Measurements from ENCODE around the gene GAD2.
A peak's percentile ranks its signal among the peaks of the same experiment; 100 is the strongest.

Gene GAD2

DNA sequence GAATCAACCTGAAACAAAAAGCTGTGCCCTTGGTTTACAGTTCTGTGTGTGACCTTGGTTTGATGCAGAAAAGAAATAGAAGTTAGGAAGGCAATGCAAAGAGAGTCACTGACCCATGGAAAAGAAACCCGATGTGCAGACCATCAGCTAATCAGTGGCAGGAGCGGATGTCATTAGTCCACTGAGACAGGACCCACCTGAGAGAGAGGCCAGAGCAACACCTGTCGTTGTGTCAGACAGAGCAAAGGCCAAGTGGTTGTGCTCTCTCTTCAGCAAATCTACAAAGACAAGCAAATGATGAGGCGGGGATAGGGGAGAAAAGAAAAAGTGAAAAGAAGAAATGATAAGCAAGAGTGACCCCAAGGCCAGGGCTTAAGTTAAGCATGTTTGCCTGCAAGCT is 8.7 kb downstream of the GAD2 start:
- DNase-seq = no peak

DNA sequence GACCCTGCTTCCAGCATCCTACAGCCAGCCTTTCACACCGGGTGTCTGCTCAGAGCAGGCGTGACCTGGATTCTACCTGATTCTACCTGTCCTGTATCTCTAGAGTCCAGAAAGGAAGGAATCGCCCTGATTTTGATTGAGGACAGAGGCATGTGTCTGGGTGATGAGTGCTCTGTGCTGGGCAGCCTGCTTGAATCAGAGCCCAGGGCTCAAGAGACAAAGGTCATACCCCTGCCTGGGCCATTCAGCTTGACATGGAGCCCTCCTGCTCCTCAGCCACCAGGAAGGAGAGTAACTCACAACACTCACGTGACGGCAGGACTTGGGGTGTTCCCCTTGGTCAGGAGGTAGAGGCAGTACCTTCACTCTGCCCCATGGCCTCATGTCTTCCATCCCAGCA is 11.2 kb downstream of the GAD2 start:
- no peak for DNase-seq

DNA sequence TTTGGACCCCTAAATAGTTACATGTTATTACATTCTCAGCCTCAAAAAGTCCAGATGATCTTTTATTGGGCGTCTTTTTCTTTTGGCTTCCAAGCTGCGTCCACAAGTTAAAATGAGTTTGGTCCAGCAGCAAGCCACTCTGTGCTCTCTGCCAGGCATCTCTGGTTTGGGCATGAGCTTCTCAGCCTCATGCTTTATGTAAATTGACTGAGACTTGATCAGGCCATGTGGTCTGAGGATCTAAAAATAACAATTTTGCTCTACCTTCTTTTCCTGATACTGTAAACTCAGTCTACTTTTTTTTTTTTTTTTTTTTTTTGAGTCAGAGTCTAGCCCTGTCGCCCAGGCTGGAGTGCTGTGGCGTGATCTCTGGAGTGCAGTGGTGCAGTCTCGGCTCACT is 15.6 kb downstream of the GAD2 start:
- no peak for DNase-seq

DNA sequence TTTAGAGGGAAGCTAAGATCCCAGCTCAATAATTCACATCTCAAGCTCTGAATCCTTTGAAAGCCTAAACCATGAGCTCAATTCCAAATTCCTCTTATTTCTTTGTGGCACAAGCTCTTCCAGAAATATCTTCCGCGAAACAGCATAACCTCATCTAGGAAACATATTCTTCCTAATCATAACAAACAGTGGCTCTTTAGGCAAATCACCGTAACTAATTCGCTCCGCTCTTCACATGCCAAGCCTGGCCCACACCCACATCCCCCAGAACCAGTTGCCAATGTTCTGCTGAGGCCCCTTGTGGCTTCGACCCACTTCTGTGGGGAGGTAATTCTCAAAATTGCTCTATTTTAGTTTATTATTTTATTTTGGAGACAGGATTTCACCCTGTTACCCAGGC is 19.2 kb downstream of the GAD2 start:
- DNase-seq = no peak

DNA sequence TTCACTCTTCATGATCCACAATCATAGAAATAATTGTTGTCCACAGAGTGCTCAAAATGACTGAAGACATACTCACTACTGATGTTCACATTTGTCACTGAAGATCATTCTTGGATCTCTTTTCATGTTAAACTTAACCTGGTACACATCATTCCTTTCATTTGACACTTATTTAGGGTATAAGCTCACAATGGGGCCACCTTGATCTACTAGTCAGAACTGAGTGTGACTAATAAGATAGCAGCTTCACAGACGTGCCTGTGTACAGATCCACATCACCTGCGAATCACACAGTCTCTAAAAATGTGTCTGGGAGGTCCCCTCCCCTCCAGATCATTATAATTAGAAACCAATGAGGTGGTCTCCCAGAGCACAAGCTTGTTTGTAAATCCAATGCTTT is 21.8 kb downstream of the GAD2 start:
- no peak for DNase-seq

DNA sequence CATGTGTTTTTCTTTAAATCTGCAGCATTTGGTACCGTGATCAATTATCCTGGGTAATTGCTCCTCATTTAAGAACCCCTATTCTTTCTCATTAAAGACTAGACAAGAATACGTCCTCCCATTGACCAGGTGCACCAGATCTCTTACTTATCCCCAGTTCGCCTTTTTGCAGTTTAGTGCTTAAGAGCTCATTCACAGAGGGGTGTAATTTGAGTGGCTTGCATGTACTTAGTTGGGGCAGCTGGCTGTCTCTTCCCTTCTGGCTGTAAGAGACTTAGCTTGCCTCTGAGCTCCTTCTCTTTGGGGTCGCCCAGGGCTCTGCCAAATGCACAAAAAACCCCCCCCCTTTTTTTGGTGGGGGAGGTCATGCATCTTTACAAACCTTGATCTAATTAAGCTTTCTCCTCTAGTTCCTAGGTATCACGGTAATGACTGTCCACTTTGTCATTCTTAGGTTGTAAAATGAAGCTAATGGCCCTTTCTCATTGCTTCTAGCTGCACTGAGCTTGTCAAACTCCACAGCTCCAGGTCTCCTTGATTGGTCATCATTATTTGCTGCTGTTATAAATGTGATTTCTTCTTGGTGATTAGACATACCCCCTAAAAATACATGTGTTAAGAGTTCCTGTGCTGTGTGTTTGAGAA is 26.3 kb downstream of the GAD2 start:
- no peak for DNase-seq

DNA sequence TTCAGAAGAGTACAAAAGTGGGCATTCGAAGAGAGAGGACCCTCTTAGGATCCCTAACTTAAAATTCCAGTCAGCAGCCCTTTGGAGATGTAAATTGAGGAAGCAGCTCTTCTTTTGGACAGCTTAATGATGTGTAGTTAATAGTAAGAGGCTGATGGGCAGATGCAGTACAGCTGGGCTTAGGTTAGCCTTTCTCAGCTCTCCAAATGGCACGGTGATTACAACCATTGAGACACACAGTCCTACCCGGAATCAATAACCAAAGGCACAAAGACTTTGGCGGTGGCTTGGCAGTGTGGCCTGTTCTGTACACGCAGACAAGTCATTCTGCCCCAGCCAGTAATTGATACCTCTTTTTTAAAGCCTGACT is 26.8 kb downstream of the GAD2 start:
- no peak for DNase-seq

DNA sequence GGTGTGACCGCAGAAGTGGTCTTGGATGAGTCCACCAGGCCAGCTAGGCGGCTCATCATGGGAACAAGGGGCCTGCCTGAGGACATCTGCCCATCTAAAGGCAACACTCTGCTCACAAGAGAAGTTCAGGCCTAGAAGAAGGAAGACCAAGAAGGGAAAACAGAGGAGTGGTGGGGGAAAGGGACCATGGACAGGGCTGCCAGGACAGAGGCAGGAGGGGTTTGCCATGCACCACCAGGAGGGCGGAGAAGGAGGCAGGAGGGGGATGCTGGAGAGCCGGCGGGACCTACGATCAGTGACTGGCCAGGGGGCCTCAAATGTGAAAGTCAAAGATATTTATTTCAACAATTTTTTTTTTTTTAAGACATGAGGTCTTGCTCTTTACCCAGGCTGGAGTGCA is 33.1 kb downstream of the GAD2 start:
- no peak for DNase-seq

DNA sequence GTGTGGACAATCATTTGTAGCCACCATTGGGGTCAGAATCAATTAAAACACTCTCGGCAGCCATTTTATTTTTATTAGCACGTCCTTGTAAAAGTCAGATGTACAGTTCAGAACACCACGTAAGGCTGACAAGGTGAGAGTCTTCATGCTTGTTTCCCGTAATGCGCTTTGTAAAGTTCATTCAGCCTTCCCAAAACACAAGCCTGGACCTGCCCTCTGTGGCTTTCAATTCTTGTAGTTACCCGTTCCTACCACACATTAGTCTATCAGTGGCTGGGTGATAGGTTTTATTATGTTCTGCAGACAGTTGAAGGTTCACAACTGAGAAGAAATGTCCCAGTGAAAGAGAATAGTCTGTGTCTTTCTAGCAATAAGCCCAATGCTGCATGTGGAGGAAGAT is 35.4 kb downstream of the GAD2 start:
- DNase-seq = no peak

DNA sequence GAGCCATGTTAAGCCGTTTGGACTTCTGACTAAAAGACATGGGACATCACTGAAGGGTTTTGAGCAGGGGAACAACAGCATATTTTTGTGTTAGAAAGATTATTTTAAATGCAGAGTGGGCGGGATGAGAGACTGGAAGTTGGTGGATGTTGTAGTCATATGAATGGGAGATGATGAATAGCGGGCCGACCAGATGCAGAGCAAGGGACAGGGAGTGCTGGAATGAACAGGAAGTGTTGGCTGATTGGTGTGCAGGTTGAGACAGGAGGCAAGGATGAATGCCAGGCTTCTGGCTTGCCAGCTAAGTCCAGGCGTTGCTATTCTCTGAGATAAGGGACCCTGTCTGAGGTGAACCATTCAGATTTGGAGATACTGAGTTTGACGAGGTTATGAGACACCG is 38.0 kb downstream of the GAD2 start:
- no peak for DNase-seq

DNA sequence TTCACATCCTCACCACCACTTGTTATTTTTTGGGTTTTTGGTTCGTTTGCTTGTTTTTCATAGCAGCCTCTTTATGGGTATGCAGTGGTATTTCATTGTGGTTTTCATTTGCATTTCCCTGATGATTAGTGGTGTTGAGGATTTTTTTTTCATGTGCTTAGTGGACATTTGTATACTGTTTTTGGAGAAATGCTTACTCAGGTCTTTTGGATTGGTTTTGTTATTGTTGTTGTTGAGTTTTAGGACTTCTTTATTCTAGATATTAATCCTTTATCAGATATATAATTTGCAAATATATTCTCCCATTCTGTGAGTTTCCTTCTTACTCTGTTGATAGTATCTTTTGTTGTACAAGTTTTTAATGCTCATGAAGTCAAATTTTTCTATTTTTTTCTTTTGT is 42.8 kb downstream of the GAD2 start:
- no peak for DNase-seq

DNA sequence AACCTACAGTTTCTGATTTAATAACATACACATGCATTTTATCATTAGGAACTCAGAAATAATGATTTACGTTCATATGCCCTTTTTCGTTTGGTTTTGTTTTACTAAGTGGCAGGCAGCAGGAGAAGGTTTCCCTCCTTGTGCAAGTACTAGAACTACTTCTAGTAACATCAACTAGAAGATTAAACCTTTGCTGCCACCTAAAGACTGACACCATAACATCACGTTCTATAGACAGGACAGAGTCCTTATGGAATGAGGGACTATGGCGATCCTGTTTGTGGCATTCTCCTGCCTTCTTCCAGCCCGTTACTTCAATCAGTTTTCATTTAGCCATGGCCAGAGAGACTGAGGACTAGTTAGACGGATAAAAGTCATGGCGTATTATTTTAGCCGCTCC is 53.2 kb downstream of the GAD2 start:
- peak; percentile 75 for DNase-seq

DNA sequence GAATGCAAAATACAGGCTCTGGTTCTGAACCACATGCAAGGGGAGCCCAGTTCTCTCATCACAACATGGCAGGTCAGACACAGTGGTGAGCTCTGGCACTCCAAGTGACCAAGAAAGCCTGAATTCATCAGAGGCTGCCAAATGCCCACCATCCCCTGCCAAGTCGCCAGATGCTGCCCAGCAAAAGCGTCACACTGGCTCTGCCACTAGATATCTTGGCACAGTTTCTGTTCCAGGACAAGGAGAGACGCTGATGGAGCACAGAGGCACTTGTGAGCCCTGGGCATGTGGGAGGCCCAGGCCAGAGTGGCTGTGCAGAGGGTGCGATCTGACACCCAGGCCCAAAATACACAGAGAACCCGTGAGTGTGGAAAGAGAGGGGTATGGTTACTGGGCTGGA is 57.8 kb downstream of the GAD2 start:
- no peak for DNase-seq

DNA sequence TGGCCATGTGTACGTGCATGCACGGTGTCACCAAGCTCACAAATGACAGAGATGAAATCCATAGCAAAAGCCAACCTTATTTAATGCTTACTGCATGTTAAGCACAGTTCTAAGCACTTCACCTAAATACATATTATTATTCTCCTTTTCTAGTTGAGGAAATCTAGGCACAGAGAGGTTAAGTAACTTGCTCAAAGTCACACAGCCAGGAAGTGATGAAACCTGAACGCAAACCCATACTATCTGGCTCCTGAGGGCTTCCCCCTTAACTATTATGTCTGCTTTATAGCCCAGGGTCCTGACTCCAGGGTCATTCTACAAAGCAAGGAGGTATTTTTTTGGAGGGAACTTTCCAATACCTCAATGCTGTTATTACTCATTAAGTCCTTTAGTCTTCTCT is 61.7 kb downstream of the GAD2 start:
- peak; percentile 9 for DNase-seq

DNA sequence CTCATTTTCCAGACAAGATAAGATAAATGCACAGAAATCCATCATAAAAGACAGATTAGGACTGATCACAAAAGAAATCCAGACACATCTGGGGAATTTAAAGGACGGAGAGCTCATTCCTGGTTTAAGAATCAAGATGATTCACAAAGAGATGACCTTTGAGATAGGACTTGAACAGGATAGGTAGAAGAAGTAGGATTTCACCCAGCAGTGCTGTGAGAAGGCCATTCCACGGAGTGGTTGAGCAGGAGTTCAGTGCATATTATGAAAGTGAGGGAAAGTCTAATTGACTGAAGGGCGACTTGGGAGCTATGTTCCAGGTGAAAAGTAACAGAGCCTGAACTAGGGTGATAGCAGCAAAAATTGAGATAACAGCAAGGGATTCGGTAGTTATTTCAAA is 73.7 kb downstream of the GAD2 start:
- DNase-seq = no peak

DNA sequence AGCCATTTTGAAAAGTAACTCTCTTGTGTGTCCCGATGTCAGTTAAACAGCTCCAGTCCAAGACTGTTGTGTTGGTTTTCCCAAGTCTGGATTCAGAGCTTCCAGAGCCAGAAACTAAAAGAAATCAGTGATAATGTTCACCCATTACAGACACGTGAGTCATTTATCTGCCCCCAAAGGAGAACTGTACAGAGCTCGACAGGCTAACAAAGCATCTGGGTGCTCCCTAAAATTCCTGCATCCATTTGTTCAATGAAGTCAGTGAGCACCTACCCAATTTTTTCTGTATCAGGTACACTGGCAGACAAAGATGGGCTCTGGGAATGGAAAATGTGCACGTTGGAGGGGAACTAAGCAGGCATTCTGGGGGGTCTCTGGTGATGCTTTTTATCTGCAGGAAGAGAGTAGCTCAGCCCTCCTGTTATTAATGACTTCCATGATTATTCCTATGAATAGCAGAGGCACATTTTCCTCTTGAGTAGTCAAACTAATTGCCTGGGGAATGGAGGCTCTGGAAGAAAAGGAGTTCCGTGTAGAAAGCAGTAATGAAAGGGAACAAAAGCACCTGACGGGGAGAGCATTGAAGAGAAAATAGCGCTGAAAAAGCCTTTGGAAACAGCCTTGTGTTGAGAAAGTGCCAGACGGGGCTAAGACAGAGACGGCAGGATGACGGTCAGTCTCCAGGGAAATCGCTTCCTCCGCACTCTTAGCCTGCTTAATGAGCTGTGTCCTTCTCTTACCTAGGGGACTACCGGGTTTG is 75.3 kb downstream of the GAD2 start:
- DNase-seq = no peak

DNA sequence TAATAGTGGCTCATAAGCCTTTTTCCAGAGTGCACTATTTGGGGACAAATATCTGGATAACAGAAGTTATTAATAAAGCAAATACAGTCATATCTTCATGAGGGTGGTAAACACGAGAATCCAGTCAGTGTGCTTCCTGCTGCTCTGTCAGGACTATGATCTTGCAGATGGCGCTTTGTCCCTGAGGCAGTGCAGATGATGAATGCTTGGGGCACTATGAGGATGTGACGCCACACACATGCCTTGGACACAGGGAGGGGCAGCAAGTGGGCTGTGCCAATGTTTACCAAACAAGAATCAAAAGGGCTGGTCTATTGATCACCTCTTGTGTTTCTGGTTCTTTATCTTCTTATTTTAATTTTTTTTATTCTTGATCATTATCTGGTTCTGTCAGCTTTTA is 79.8 kb downstream of the GAD2 start:
- no peak for DNase-seq

DNA sequence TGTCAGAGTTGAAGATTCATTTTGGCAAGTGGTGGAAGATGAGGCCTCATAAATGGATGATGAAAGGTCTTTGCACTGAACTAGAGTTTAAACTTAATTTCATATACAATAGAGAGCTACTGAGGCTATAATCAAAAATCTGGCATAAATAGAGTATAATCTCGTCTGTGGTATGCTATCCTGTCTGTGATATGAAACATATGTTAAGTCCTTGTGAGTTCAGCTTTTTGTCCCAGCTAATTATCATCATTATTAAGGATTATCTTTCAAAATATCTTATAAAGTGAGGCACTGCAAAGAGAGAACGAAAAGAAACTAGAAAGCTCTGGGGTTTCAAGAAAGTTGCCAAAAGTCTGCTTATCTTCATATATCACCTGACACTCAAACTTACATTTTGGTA is 83.4 kb downstream of the GAD2 start:
- no peak for DNase-seq

DNA sequence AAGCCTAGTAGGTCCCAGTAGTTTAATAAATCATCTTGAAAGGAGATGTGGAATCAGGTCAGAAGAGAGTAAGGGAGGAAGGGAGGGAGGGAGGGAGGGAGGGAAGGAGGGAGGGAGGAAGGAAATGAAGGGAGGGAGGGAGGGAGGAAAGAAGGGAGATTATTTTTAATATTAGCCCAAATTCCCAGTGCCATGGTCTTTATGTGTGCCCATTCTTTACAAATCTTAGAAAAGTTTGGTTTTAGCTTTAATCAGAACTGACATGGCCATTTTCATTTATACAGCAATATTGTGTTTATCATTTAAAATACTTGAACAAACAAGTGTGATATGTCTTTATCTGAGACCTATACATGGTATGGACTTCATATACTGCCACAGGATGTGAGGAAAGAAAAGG is 86.8 kb downstream of the GAD2 start:
- no peak for DNase-seq

DNA sequence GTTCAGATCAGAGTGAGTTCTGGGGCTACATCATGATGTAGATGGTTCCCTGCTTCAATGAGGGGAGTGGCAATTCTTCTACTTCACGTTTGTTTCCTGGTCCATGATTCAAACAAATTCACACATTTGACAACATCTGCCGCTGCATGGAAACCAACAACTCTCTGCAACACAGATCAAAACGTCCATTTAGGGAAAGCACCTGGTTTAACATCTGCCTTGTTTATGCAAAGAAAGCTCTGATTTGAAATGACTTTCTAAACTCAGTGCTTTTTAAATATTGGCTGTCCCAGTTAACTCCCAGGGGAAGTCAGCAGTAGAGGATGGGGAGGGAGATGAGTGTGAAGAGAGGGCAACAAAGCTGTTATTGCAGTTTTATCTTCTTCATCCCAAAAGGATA is 93.8 kb downstream of the GAD2 start:
- no peak for DNase-seq

DNA sequence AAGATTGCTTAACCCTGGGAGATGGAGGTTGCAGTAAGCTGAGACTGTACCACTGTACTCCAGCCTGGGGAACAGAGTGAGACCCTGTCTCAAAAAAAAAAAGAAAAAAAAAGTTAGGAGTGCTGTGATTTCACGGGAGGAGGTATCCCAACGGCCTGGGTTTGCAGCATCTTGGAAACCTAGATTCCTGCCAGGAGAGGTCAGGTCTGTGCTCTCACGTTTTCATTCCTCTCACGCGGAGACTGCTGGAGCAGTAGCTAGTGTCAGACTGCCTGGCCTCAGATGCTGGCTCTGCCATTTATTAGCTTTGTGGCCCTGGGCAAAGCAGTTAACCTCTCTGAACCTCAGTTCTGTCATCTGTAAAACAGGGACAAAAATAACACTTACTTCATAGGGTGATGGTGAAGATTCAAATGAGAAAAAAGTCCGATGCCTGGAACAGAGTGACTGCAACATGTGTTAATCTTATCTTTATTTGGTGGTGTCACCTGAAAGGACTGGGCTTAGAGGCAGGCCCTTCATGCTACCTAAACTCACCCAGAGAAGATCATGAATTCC is 94.9 kb downstream of the GAD2 start:
- DNase-seq = no peak

DNA sequence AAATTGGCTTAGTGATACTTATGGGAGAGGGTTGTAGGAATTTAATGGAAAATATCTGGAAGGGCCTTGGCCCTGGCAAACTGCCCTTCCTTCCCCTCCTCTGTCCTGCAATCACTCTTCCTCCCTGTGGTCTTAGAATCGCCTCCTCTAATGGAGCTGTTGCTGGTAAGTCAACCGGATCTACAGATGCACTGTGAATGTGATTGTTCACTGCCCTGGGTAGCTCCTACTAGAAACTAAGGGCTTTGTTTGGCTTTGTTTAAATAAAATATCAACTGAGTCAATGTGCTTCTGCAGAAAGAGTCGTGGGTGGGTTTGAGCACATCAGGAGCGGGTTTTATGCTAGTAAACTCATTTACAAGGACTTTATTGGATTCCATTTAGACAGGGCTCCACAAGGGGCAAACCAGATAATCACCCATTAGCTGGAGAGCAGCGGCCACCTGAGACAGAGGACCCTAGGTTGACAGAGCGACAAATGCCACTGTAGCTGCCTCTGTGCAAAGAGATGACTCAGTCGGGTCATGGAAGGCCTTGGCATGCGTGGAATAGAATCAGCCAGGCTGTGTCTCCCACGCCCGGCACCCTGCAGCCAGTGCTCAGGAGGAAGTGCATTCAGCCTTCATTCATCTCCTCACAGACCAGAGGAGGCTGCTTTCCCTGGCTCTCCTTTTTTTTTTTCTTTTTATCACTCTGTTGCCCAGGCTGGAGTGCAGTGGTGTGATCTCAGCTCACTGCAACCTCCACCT is 97.9 kb downstream of the GAD2 start:
- no peak for DNase-seq

DNA sequence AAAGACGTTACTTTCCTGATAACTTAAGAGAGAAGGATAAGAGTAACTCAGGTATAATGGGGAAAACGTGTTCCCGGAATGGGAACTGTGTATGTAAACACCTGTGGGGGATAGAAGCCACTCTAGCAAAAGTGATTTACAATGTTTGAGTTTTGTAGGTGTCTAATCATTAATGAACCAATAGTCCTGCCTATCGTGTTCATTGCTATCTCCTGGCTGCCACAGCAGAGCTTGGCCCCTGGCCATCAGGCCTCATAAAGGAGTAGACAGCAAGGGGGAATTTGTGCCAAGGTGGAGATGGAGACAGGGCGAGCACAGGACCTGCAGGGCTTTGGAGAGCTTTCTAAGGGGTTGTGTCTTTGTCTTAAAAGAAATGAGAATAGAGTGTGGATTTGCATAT is 102.1 kb downstream of the GAD2 start:
- DNase-seq = no peak

DNA sequence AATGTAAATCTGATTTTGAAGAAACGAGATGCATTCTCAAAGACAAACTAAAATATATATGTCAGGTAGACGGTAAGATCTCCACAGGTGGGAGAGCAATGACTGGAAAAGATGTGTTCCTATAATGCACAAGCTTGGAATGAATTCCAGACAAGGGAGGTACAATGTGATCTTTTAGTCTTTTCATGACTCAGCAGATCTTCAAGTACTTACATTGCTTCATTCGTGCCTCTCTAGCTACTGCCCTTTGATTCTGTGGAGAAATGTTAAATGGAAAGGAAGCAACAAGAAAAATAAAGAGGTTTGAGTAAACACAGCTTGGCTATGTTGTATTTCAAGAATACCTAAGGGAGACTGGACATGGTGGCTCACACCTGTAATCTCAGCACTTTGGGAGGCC is 106.6 kb downstream of the GAD2 start:
- DNase-seq = no peak
